HL-60 (cell line): Measurements from ENCODE around the gene SVOP.

ENCODE experiments used
- CTCF ChIP-seq: IDR thresholded peaks from one replicate; pipeline ENCODE4 v1.5.1; 2011; ENCODE audit warnings: low read length, control low read depth, inconsistent platforms; ENCODE audit not compliant: insufficient read depth
- POLR2AphosphoS5 ChIP-seq: IDR thresholded peaks from 2 replicates; pipeline ENCODE4 v1.6.1; 2012; ENCODE audit warnings: low read depth
- REST ChIP-seq: IDR thresholded peaks from 2 replicates; pipeline ENCODE4 v1.6.1; 2012; ENCODE audit warnings: low read depth; ENCODE audit not compliant: insufficient replicate concordance

GRCh38 chr12:108916336-108916735, 104.5 kb downstream of the SVOP start:
- TF ChIP-seq CTCF = no peak
- no peak for TF ChIP-seq REST
- no peak for TF ChIP-seq POLR2AphosphoS5
